DMS53 treated with DMSO at 0.1 percent for 48 hours (cell line): ENCODE measurements around the gene ZMYND8.
"Not testable (repeated sequence)": the region's sequence is repeated elsewhere in the genome, so short reads cannot be mapped to it uniquely, and the experiment has no call there.

Experiments
- DNase-seq: peaks from one replicate; lab custom pipeline; 2025; ENCODE audit not compliant: unreplicated experiment; lab: John Stamatoyannopoulos, UW

Gene ZMYND8

DNA sequence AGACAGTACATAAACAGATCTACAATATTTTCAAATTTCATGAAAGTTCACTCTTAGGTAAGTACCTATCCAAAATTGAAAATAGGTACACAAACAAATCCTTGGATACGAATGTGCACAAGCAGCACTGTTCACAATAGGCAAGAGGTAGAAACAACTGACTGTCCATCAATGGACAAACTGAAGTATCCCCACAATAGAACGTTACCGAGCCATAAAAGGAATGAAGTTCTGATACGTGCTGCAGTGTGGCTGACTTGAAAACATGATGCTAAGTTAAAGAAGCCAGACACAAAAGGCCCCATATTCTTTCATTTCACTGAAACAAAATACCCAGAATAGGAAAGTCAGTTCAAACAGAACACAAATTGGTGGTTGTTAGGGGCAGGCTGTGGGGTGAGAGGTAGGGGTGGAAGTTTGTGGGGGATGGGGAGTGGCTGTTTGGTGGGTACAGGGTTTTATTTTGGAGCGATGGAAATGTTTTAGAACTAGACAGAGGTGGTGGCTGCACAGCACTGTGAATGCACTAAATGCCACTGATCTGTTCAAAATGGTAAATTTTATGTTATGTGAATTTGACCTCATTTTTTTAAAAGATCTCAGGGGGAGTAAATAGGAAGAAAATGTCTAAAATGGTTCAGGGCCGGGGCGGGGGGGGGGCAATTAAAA lies 89.5 kb downstream of the ZMYND8 start:
- no peak for DNase-seq

- DNase-seq: no peak
Measured at GRCh38 chr20:47265984-47266383, 90.5 kb downstream of the ZMYND8 start.

DNA sequence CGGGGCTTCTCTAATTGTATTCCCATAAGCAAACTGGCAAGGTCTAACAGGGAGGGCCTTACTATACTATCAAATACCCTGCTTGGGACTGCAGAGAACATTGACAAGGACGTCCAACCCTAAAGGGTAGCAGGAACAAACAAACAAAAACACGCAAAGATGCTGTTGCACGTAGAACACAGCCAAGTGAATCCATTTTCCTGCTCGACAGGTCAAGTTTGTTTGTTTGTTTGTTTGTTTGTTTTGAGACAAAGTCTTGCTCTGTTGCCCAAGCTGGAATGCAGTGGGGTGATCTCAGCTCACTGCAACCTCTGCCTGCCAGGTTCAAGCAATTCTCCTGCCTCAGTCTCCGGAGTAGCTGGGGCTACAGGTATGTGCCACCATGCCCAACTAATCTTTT lies 91.3 kb downstream of the ZMYND8 start:
- no peak for DNase-seq

- not testable (repeated sequence) for DNase-seq
Measured at GRCh38 chr20:47264137-47264769, 92.2 kb downstream of the ZMYND8 start.

DNA sequence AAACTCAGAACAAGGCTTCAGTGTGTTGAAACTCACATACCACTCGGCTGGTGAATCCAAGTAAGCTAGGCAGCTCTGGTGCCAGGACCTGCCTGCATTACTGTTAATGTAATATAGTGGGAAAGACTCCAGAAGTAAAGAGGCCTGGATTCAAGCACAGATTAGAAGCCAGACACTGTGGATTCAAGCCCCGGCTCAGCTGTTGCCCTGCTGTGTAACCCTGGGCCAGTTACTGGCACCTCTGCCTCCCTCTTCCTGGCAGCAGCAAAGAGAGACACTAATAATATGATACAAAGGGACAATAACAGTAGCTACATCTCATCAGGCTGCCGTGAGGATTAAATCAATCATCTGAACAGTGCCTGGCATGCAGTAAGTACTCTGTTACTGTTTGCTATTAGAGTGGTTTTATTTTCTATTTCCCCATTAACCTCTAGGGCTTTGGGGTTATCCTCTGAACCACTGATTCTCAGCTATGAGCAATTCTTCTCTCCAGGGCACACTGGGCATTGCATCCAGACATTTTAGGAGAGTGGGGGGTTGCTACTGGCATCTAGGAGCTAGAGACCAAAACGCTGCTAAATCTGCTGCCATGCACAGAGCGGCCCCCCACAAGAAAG lies 92.9 kb downstream of the ZMYND8 start:
- no peak for DNase-seq

DNA sequence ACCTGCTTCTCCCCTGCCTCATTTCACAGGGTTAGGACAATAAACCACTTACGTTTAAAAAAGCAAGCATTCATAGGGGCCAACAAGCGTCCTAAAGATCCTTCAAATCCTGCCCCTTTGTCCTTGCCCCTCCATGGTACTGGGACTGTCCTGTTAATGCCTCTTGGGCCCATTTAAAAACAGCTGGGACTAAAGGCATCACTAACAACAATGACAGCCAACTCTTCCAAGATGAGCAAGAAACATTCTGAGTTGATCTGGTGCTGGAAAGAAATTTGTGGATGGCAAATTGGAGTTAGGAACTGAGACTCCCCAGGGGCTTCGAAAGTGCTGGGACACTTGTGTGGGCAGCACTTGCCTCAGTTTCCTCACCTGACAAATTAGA lies 93.4 kb downstream of the ZMYND8 start:
- DNase-seq: no peak

- no peak for DNase-seq
Measured at GRCh38 chr20:47262365-47263013, 94.0 kb downstream of the ZMYND8 start.

- DNase-seq: no peak
Measured at GRCh38 chr20:47262008-47262364, 94.5 kb downstream of the ZMYND8 start.

- DNase-seq: not testable (repeated sequence)
Measured at GRCh38 chr20:47261161-47261774, 95.2 kb downstream of the ZMYND8 start.

- not testable (repeated sequence) for DNase-seq
Measured at GRCh38 chr20:47260540-47261126, 95.9 kb downstream of the ZMYND8 start.

DNA sequence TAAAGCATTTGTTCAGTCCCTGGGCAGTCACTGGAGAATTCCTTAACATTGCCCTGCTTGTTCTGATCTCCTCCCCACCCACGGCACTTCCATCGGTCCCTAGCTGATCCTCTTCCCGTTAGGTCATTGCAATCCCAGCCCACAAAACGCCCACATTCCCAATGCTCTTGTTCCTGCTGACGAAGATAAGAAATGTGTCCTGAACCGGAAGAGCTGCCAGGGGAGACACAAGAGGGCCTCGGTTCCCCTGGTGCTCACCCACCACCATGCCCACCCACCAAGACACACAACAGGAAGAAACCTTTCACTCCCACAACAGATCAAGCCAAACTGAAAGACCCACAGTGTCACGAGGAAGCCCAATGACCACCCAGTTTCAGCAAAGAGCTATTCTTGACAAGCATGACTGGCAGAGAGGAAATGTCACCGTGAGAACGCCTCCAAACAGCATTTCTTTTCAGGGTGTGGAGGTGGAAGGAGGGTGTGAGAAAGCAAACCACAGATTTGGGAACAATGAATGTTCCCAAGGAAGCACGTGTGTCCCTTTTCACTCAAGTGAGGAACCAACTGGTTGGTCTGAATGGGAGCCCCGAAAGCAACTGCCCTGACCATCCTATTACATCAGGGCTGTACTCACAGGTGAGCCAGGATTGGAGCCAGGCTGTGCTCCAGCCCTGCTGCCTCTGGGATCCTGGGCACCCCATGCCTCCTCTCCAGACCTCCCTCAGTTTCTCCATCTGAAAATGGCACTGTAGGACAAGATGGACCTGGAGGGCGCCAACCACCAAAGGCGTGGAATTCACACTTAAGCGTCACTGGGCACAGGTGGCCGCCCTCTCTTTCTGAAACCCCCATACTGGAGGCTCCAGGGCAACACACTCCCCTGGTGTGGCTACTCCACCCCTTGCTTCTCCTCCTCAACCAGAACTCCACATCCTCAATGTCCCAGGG lies 97.5 kb downstream of the ZMYND8 start:
- no peak for DNase-seq

- no peak for DNase-seq
Measured at GRCh38 chr20:47257771-47258170, 98.7 kb downstream of the ZMYND8 start.

- no peak for DNase-seq
Measured at GRCh38 chr20:47257256-47257655, 99.2 kb downstream of the ZMYND8 start.

GRCh38 chr20:47256668-47257236 lies 99.7 kb downstream of the ZMYND8 start:
- no peak for DNase-seq

- no peak for DNase-seq
Measured at GRCh38 chr20:47253872-47254271, 102.6 kb downstream of the ZMYND8 start.

DNA sequence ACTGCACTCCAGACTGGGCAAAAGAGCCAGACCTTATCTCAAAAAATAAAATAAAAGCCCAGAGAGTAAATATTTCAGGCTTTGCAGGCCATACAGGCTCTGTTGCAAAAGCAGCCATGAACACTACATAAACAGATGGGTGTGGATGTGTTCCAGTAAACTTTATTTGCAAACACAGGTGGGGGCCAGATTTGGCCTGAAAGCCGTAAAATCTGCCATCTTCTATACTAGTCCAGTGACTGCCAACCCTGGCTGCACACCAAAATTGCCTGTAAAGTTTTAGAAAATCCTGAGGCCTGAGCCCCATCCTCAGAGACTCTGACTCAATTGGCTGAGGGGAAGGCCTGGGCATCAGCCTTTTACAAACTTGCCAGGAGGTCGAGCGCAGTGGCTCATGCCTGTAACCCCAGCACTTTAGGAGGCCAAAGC lies 103.6 kb downstream of the ZMYND8 start:
- no peak for DNase-seq

DNA sequence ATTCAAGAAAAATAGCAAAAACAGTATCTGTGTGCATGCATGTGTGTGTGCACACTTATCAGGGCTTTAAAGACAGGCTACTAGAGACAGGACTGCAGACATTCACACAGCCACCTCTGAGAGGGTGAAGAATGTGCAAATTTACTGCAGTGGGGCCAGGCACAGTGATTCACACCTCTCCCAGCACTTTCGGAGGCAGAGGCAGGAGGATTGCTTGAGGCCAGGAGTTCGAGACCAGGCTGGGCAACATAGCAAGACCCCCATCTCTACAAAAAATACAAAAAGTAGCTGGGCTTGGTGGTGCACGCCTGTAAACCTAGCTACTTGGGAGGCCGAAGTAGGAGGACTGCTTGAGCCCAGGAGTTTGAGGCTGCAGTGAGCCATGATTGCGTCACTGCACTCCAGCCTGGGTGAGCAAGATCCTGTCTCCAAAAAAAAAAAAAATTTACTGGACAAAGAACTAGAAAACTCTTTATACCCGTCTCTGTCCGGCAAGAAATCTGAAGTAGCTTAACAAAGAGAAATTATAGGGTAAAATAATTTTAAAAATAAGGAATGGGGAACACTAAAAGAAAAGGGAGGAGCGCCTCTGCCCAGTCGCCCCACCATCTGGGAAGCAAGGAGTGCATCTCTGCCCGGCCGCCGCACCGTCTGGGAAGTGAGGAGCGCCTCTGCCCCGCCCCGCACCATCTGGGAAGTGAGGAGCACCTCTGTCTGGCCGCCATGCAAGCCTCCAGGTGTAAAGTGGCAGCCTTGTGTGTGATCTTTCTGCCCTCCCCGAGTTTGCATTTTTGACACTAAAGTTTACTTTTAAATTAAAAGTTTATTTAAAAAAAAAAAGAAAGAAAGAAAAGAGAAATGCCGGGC lies 105.1 kb downstream of the ZMYND8 start:
- DNase-seq: no peak

DNA sequence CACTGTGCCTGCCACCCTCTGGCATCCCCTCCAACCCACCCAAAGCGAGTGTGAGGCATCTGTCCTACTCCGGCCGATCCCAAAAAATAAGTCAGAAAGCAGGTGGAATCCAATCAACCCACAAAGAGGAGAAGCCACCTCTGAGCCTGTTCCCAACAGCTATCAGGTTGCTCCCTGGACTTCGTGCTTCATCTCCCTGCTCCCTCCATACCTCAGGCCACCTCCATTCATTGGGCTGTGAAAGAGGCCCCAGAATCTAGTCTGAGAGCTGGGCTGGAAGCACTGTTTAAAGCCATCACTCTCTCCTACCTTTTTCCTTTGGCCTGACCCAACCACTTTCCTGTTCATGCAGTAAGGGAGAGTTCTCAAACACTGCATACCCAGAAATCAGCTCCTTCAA lies 106.1 kb downstream of the ZMYND8 start:
- DNase-seq: no peak

- DNase-seq: no peak
Measured at GRCh38 chr20:47249913-47250312, 106.6 kb downstream of the ZMYND8 start.
